SU-DHL-6 (cell line): ENCODE data around the gene RSPH9.

ENCODE experiments used
- EZH2phosphoT487 ChIP-seq: fragments of 200-600 bp; sonication (generic), shearing (Covaris generic); conservative IDR thresholded peaks from 2 replicates; pipeline ENCODE4 v1.6.1; 2018; ENCODE audit warnings: mild to moderate bottlenecking, antibody characterized with exemption, low read length, moderate library complexity, mixed read lengths
- TF ChIP-seq, protein P1 (sequence below): fragments of 200-600 bp; sonication (generic); IDR thresholded peaks from one replicate; pipeline ENCODE4 v1.5.1; 2017; ENCODE audit warnings: antibody characterized with exemption, mild to moderate bottlenecking, low read length, moderate library complexity; ENCODE audit not compliant: insufficient read depth, poor library complexity, severe bottlenecking

DNA sequence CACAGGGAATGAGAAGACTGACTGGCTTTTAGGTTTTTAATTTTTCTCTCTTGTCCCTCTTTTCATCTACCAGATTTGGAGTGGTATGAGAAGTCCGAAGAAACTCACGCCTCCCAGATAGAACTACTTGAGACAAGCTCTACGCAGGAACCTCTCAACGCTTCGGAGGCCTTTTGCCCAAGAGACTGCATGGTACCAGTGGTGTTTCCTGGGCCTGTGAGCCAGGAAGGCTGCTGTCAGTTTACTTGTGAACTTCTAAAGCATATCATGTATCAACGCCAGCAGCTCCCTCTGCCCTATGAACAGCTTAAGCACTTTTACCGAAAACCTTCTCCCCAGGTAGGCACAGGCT is 8.6 kb upstream of the RSPH9 start:
- TF ChIP-seq, protein P1, sequence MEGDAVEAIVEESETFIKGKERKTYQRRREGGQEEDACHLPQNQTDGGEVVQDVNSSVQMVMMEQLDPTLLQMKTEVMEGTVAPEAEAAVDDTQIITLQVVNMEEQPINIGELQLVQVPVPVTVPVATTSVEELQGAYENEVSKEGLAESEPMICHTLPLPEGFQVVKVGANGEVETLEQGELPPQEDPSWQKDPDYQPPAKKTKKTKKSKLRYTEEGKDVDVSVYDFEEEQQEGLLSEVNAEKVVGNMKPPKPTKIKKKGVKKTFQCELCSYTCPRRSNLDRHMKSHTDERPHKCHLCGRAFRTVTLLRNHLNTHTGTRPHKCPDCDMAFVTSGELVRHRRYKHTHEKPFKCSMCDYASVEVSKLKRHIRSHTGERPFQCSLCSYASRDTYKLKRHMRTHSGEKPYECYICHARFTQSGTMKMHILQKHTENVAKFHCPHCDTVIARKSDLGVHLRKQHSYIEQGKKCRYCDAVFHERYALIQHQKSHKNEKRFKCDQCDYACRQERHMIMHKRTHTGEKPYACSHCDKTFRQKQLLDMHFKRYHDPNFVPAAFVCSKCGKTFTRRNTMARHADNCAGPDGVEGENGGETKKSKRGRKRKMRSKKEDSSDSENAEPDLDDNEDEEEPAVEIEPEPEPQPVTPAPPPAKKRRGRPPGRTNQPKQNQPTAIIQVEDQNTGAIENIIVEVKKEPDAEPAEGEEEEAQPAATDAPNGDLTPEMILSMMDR, result no peak
- no peak for TF ChIP-seq EZH2phosphoT487
